Loucy (cell line): ENCODE measurements around the gene ITLN1.
A peak's percentile ranks its signal among the peaks of the same experiment; 100 is the strongest.

Experiments
- H2AFZ ChIP-seq: fragments of 200-600 bp; sonication (generic); 2 replicates; pipeline ENCODE4 v1.6.0; 2016; ENCODE audit warnings: antibody characterized with exemption, mild to moderate bottlenecking, low read length, moderate library complexity
- H3F3A ChIP-seq: fragments of 200-600 bp; 2 replicates; pipeline ENCODE4 v1.6.0; 2016; ENCODE audit warnings: antibody characterized with exemption, low read depth, mild to moderate bottlenecking
- H3K27me3 ChIP-seq: fragments of 200-600 bp; sonication (generic); 2 replicates; pipeline ENCODE4 v1.6.1; 2014; ENCODE audit warnings: low read length, mild to moderate bottlenecking; ENCODE audit not compliant: insufficient read depth, poor library complexity, severe bottlenecking
- H3K36me3 ChIP-seq: fragments of 200-600 bp; sonication (generic); 2 replicates; pipeline ENCODE4 v1.6.1; 2016; ENCODE audit warnings: low read length; ENCODE audit not compliant: insufficient read depth
- H3K4me1 ChIP-seq: fragments of 200-600 bp; sonication (generic); 2 replicates; pipeline ENCODE4 v1.5.1; 2014; ENCODE audit warnings: low read length, mild to moderate bottlenecking; ENCODE audit not compliant: insufficient read depth, poor library complexity, severe bottlenecking
- H3K4me2 ChIP-seq: fragments of 200-600 bp; sonication (generic); 2 replicates; pipeline ENCODE4 v1.6.0; 2014; ENCODE audit warnings: antibody characterized with exemption, low read length, low read depth, mild to moderate bottlenecking; ENCODE audit not compliant: poor library complexity, severe bottlenecking
- H3K4me3 ChIP-seq: fragments of 200-600 bp; sonication (generic); 2 replicates; pipeline ENCODE4 v1.5.1; 2014; ENCODE audit warnings: low read length, mild to moderate bottlenecking, mixed read lengths; ENCODE audit not compliant: poor library complexity, severe bottlenecking
- H3K79me2 ChIP-seq: fragments of 200-600 bp; sonication (generic); 2 replicates; pipeline ENCODE4 v1.6.1; 2014; ENCODE audit warnings: low read length; ENCODE audit not compliant: insufficient read depth
- H3K9ac ChIP-seq: fragments of 200-600 bp; sonication (generic); 2 replicates; pipeline ENCODE4 v1.6.0; 2014; ENCODE audit warnings: mild to moderate bottlenecking, low read depth, low read length, moderate library complexity; ENCODE audit not compliant: poor library complexity, severe bottlenecking
- H3K9me2 ChIP-seq: fragments of 200-600 bp; sonication (generic); replicated peaks from 2 replicates; pipeline ENCODE4 v1.6.1; 2016; ENCODE audit warnings: low read depth, low read length, mixed read lengths
- H3K9me3 ChIP-seq: fragments of 200-600 bp; sonication (generic); 2 replicates; pipeline ENCODE4 v1.6.1; 2014; ENCODE audit warnings: mild to moderate bottlenecking, antibody characterized with exemption, low read length, low read depth; ENCODE audit not compliant: insufficient read depth
- H4K20me1 ChIP-seq: fragments of 200-600 bp; sonication (generic); 2 replicates; pipeline ENCODE4 v1.6.0; 2014; ENCODE audit warnings: antibody characterized with exemption, low read length, mild to moderate bottlenecking; ENCODE audit not compliant: insufficient read depth, poor library complexity, severe bottlenecking
- EZH2phosphoT487 ChIP-seq: fragments of 200-600 bp; IDR thresholded peaks from 2 replicates; pipeline ENCODE4 v1.6.1; 2018; ENCODE audit warnings: antibody characterized with exemption, mild to moderate bottlenecking, moderate library complexity, borderline replicate concordance
- TF ChIP-seq, protein P1 (sequence below): fragments of 200-600 bp; sonication (generic); conservative IDR thresholded peaks from 2 replicates; pipeline ENCODE4 v1.5.1; 2014; ENCODE audit warnings: mild to moderate bottlenecking, antibody characterized with exemption, low read length

The ITLN1 gene

DNA sequence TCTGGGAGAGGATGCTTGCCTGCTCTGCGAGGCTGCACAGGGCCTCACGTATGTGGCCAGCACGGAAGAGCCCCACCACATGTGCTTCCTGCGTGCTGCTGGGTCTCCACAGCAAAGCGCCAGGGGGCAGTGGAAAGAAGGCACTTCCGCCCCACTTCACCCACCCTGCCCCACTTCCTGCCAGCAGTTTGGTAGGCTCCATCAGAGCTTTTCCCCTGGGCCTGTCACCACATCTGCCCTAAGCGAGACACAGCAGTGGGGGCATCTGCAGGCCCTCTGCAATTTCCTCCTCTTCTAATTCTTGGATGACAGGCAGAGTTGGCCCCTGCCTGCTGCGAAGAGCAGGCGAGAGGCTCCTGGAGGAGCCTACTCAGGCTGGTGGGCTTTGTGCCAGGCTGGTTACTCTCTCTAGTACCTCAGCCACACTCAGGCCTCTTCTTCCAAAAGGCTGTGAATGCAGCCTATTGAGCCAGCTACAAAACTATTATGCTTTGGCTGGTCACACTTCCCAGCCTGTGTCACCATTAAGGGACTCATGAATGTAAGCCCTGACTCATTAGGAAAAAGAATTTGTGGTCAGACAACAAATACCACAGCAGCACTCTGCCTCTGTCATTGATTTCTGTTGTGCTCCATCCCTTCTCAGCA is 47.3 kb downstream of the ITLN1 start:
- Histone ChIP-seq H3K27me3 (no peaks in the 10 kb centered on the region), H3F3A (peaks cover 17% of the 10 kb centered on the region), H3K9me2 (no peaks in the 10 kb centered on the region), H3K4me3 (peak overlapping the region; percentile 56), H3K9me3 (no peaks in the 10 kb centered on the region), H3K4me2 (peak overlapping the region; percentile 82), H3K36me3 (peaks cover 74% of the 10 kb centered on the region; the same call in 1 of the 2 replicates), H2AFZ (no peak overlapping the region), H3K79me2 (peaks cover 48% of the 10 kb centered on the region), H3K4me1 (peaks cover 65% of the 10 kb centered on the region), H3K9ac (peak overlapping the region; percentile 73), H4K20me1 (no peaks in the 10 kb centered on the region)
- TF ChIP-seq, protein P1, sequence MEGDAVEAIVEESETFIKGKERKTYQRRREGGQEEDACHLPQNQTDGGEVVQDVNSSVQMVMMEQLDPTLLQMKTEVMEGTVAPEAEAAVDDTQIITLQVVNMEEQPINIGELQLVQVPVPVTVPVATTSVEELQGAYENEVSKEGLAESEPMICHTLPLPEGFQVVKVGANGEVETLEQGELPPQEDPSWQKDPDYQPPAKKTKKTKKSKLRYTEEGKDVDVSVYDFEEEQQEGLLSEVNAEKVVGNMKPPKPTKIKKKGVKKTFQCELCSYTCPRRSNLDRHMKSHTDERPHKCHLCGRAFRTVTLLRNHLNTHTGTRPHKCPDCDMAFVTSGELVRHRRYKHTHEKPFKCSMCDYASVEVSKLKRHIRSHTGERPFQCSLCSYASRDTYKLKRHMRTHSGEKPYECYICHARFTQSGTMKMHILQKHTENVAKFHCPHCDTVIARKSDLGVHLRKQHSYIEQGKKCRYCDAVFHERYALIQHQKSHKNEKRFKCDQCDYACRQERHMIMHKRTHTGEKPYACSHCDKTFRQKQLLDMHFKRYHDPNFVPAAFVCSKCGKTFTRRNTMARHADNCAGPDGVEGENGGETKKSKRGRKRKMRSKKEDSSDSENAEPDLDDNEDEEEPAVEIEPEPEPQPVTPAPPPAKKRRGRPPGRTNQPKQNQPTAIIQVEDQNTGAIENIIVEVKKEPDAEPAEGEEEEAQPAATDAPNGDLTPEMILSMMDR, result peak; percentile 50
- no peak for TF ChIP-seq EZH2phosphoT487

DNA sequence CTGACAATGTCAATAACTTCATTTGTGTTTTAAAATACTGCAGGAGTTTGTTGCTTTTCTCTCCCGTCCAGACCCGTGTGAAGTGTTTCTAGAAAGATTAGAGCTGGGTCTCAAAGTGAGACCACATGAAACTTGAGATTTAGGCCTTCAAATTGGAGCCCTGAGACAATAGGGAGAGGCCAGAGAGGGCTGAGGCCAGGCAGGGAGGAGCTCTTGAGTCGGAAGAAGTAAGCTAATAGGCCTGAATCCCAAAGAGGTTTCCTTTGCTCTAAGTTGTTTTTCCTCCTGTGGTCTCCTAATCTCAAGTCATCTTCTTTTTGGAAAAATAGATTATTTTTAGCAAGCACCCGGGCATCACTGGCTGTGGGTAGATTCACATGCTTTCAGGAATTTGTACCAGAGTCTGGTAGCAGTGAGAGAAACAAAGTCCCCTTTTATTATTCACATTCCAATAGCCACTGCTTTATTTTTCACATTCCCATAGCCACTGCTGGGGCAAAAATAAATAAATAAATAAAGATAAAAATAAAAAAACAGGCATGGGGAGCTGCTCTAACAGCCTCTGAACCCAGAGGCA is 47.9 kb downstream of the ITLN1 start:
- TF ChIP-seq, protein P1, result no peak
- TF ChIP-seq EZH2phosphoT487, result no peak
- H3K4me2 ChIP-seq, result peak overlapping the region; percentile 36
- H3K4me3 ChIP-seq, result peak overlapping the region; percentile 21
- H3K9me3 ChIP-seq, result no peaks in the 10 kb centered on the region
- H3K9me2 ChIP-seq, result no peaks in the 10 kb centered on the region
- no peak overlapping the region for H2AFZ ChIP-seq
- peak overlapping the region; percentile 70 for H3K9ac ChIP-seq
- H3K36me3 ChIP-seq, result peaks cover 80% of the 10 kb centered on the region; the same call in 1 of the 2 replicates
- peaks cover 59% of the 10 kb centered on the region for H3K4me1 ChIP-seq
- no peaks in the 10 kb centered on the region for H3K27me3 ChIP-seq
- H3F3A ChIP-seq, result peaks cover 17% of the 10 kb centered on the region
- peaks cover 42% of the 10 kb centered on the region for H3K79me2 ChIP-seq
- no peaks in the 10 kb centered on the region for H4K20me1 ChIP-seq

DNA sequence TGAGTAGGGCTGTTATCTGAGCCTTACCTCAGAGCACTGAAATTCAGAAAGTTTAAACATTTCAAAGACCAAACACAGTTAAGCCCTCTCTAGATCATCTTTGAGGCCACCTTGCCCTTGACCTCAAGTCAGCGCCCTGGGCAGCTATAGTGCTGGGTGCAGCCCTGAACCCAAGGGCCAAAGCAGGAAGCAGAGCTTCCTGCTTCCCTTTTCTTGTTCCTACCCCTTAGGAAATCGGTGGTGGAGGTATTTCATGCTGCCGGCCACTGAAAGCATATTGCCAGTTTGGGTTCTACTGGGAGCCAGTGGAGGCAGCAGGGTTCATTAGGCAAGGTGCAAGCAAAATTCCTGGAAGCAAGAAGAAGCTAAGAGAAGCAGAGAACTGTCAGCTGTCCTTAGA is 48.4 kb downstream of the ITLN1 start:
- H3K9me2 ChIP-seq, result no peaks in the 10 kb centered on the region
- H3K4me2 ChIP-seq, result peak overlapping the region; percentile 36
- H3F3A ChIP-seq, result peaks cover 17% of the 10 kb centered on the region

More for the DNA sequence above, 48.4 kb downstream of the ITLN1 start:
- Histone ChIP-seq H3K4me1 (peaks cover 54% of the 10 kb centered on the region), H3K4me3 (peak overlapping the region; percentile 21), H3K9me3 (no peaks in the 10 kb centered on the region), H3K27me3 (no peaks in the 10 kb centered on the region), H3K79me2 (peaks cover 37% of the 10 kb centered on the region), H3K36me3 (peaks cover 82% of the 10 kb centered on the region; the same call in 1 of the 2 replicates), H3K9ac (peak overlapping the region; percentile 70), H2AFZ (no peak overlapping the region), H4K20me1 (no peaks in the 10 kb centered on the region)
- TF ChIP-seq, protein P1, result no peak
- TF ChIP-seq EZH2phosphoT487, result no peak
